Neural progenitor cell (in vitro differentiated cells): ENCODE data around the gene NEXN.

Experiments used
- EZH2 ChIP-seq: fragments of 200-600 bp; sonication (generic); IDR thresholded peaks from 2 replicates; pipeline ENCODE4 v1.6.1; 2017; ENCODE audit warnings: antibody characterized with exemption, mild to moderate bottlenecking, moderate library complexity
- EZH2phosphoT487 ChIP-seq: fragments of 200-600 bp; sonication (generic); IDR thresholded peaks from 2 replicates; pipeline ENCODE4 v1.6.1; 2017; ENCODE audit warnings: antibody characterized with exemption
- TF ChIP-seq, protein P1 (sequence below): fragments of 200-600 bp; sonication (generic); IDR thresholded peaks from 2 replicates; pipeline ENCODE4 v1.5.1; 2017; ENCODE audit warnings: antibody characterized with exemption, mild to moderate bottlenecking

DNA sequence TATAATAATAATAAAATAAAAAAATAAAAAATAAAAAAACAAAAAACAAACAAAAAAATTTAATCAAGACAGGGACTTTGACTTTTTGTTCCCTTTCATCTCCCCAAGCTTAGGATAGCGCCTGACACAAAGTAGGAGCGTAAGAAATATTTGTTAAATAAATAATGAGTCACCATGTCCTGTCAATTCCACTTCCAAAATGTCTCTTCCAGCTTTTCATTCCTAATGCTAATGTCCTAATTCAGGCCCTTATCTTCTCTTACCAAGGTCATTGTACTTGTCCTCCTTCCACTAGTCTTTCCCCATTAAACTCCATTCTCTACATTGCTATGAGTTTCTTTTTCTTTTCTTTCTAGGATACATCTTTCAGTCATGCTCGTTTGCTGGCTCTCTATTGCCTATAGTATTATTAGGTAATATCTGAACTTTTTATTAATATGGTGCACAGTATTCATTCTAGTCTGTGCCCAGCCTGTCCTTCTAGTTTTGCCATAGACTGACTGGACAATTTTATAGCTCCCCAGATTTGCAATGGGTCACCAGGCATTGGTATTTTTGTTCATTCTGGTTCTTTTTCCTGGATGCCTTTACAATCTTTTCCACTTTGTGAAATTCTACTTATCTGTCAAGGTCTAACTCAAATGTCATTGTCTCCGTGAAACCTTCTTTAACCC, 11.4 kb downstream of the NEXN start:
- TF ChIP-seq, protein P1, sequence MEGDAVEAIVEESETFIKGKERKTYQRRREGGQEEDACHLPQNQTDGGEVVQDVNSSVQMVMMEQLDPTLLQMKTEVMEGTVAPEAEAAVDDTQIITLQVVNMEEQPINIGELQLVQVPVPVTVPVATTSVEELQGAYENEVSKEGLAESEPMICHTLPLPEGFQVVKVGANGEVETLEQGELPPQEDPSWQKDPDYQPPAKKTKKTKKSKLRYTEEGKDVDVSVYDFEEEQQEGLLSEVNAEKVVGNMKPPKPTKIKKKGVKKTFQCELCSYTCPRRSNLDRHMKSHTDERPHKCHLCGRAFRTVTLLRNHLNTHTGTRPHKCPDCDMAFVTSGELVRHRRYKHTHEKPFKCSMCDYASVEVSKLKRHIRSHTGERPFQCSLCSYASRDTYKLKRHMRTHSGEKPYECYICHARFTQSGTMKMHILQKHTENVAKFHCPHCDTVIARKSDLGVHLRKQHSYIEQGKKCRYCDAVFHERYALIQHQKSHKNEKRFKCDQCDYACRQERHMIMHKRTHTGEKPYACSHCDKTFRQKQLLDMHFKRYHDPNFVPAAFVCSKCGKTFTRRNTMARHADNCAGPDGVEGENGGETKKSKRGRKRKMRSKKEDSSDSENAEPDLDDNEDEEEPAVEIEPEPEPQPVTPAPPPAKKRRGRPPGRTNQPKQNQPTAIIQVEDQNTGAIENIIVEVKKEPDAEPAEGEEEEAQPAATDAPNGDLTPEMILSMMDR = no peak
- TF ChIP-seq EZH2 (no peak), EZH2phosphoT487 (no peak)
